ENCODE results near the gene STC2.

DNA sequence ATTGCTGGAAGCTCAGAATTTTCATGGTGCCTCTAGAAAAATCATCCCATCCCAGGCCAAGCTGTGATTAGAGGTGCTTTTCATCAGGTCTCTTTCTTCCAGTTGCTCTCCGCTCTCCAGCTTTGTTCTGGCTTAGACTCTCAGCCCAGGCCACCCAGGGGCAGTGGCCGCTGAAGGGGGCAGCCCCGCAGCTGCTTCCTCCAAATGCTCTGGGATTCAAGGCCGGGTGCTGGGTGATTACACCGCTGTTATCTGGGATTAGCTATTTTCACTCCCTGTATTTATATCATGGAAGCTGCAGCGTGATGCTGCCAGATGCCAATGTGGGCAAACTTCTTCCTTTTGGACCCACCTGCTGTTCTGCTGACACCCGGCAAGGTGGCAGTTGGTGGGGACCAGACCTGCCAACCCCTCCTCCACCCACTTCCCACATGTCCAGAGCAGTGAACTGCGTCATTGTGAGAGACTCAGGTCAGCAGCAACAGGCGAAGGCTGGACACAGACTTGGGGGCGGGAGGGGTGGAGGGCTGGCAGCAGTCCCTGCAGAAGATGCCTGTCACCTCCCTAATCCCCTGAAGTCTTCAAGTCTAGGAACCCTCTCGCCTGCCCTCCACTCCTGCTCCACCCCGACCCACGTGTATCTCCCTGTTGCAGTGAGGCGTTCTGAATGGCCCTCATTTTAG, 59.3 kb downstream of the STC2 start:
- TF ChIP-seq POLR2AphosphoS5 (IDR thresholded peaks at IDR 0.05; ENCODE audit: low read depth): no peak
- TF ChIP-seq, protein P1, sequence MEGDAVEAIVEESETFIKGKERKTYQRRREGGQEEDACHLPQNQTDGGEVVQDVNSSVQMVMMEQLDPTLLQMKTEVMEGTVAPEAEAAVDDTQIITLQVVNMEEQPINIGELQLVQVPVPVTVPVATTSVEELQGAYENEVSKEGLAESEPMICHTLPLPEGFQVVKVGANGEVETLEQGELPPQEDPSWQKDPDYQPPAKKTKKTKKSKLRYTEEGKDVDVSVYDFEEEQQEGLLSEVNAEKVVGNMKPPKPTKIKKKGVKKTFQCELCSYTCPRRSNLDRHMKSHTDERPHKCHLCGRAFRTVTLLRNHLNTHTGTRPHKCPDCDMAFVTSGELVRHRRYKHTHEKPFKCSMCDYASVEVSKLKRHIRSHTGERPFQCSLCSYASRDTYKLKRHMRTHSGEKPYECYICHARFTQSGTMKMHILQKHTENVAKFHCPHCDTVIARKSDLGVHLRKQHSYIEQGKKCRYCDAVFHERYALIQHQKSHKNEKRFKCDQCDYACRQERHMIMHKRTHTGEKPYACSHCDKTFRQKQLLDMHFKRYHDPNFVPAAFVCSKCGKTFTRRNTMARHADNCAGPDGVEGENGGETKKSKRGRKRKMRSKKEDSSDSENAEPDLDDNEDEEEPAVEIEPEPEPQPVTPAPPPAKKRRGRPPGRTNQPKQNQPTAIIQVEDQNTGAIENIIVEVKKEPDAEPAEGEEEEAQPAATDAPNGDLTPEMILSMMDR (IDR thresholded peaks at IDR 0.05; ENCODE audit: insufficient read depth, low read length): no peak

All from HL-60 (cell line).